ENCODE data around the gene ABTB2. TPM values are rescaled to one million over a fixed set of nuclear protein-coding genes. Genes with fewer than 3 reads are reported as not detected.

The ABTB2 gene
- total and polyA plus RNA-seq, 2 of the 8 experiments (the other 6 are each of a cell fraction or from before 2014, with no cell fraction given), result 7.7 to 10.2 TPM

GRCh38 chr11:34344768-34345539, 12.9 kb downstream of the ABTB2 start (continued):
- TF ChIP-seq, protein P1, sequence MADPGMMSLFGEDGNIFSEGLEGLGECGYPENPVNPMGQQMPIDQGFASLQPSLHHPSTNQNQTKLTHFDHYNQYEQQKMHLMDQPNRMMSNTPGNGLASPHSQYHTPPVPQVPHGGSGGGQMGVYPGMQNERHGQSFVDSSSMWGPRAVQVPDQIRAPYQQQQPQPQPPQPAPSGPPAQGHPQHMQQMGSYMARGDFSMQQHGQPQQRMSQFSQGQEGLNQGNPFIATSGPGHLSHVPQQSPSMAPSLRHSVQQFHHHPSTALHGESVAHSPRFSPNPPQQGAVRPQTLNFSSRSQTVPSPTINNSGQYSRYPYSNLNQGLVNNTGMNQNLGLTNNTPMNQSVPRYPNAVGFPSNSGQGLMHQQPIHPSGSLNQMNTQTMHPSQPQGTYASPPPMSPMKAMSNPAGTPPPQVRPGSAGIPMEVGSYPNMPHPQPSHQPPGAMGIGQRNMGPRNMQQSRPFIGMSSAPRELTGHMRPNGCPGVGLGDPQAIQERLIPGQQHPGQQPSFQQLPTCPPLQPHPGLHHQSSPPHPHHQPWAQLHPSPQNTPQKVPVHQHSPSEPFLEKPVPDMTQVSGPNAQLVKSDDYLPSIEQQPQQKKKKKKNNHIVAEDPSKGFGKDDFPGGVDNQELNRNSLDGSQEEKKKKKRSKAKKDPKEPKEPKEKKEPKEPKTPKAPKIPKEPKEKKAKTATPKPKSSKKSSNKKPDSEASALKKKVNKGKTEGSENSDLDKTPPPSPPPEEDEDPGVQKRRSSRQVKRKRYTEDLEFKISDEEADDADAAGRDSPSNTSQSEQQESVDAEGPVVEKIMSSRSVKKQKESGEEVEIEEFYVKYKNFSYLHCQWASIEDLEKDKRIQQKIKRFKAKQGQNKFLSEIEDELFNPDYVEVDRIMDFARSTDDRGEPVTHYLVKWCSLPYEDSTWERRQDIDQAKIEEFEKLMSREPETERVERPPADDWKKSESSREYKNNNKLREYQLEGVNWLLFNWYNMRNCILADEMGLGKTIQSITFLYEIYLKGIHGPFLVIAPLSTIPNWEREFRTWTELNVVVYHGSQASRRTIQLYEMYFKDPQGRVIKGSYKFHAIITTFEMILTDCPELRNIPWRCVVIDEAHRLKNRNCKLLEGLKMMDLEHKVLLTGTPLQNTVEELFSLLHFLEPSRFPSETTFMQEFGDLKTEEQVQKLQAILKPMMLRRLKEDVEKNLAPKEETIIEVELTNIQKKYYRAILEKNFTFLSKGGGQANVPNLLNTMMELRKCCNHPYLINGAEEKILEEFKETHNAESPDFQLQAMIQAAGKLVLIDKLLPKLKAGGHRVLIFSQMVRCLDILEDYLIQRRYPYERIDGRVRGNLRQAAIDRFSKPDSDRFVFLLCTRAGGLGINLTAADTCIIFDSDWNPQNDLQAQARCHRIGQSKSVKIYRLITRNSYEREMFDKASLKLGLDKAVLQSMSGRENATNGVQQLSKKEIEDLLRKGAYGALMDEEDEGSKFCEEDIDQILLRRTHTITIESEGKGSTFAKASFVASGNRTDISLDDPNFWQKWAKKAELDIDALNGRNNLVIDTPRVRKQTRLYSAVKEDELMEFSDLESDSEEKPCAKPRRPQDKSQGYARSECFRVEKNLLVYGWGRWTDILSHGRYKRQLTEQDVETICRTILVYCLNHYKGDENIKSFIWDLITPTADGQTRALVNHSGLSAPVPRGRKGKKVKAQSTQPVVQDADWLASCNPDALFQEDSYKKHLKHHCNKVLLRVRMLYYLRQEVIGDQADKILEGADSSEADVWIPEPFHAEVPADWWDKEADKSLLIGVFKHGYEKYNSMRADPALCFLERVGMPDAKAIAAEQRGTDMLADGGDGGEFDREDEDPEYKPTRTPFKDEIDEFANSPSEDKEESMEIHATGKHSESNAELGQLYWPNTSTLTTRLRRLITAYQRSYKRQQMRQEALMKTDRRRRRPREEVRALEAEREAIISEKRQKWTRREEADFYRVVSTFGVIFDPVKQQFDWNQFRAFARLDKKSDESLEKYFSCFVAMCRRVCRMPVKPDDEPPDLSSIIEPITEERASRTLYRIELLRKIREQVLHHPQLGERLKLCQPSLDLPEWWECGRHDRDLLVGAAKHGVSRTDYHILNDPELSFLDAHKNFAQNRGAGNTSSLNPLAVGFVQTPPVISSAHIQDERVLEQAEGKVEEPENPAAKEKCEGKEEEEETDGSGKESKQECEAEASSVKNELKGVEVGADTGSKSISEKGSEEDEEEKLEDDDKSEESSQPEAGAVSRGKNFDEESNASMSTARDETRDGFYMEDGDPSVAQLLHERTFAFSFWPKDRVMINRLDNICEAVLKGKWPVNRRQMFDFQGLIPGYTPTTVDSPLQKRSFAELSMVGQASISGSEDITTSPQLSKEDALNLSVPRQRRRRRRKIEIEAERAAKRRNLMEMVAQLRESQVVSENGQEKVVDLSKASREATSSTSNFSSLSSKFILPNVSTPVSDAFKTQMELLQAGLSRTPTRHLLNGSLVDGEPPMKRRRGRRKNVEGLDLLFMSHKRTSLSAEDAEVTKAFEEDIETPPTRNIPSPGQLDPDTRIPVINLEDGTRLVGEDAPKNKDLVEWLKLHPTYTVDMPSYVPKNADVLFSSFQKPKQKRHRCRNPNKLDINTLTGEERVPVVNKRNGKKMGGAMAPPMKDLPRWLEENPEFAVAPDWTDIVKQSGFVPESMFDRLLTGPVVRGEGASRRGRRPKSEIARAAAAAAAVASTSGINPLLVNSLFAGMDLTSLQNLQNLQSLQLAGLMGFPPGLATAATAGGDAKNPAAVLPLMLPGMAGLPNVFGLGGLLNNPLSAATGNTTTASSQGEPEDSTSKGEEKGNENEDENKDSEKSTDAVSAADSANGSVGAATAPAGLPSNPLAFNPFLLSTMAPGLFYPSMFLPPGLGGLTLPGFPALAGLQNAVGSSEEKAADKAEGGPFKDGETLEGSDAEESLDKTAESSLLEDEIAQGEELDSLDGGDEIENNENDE (IDR thresholded peaks at IDR 0.05; ENCODE audit: insufficient replicate concordance, low read length), result no peak
- TF ChIP-seq TBP (IDR thresholded peaks at IDR 0.05; ENCODE audit: low read depth, low read length) (no peak), SRF (IDR thresholded peaks at IDR 0.05; ENCODE audit: low read depth, low read length) (no peak), CBX5 (IDR thresholded peaks at IDR 0.05; ENCODE audit: low read depth, low read length) (no peak), GABPA (IDR thresholded peaks at IDR 0.05; ENCODE audit: borderline replicate concordance, insufficient read depth, low read length) (no peak), EZH2 (IDR thresholded peaks at IDR 0.05; ENCODE audit: low read depth, low read length, severe bottlenecking) (no peak), SIN3A (conservative IDR thresholded peaks at IDR 0.05 in 1 of 2, IDR thresholded peaks at IDR 0.05 in 1 of 2; ENCODE audit: low read depth in 1 of 2, low read length in 2 of 2) (no peak), RBBP5 (IDR thresholded peaks at IDR 0.05; ENCODE audit: borderline replicate concordance, low read depth, low read length) (no peak), RNF2 (IDR thresholded peaks at IDR 0.05; ENCODE audit: borderline replicate concordance, low read depth, low read length, missing control alignments, poor library complexity, severe bottlenecking) (no peak)
